ENCODE measurements around the gene NCBP3. TPM values are rescaled to one million over a fixed set of nuclear protein-coding genes. Genes with fewer than 3 reads are reported as not detected.

NCBP3 gene
- total and polyA plus RNA-seq, 2 of the 8 experiments (the other 6 are each of a cell fraction or from before 2014, with no cell fraction given): 19.6 to 46.1 TPM

DNA sequence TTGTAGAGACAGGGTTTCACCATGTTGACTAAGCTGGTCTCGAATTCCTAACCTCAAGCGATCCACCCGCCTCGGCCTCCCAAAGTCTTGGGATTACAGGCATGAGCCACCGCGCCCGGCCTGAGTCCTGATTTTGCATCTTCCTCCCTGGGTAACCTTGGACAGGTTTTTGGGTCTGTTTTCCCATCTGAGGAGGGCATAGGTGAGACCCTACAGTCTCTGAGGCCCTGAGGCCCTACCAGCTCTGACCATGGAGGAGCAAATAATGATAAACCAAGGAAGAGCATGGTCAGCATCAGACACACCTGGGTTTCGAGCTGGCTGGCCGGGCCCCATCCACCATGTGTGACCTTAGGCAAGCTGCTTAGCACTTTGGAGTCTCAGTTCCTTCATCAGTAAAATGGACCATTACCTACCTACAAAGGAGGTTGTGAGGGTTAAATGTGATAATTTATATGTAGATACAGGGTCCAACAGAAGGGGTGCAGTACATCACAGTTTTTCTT lies 1.2 kb upstream of the NCBP3 start:
- DNase-seq (ENCODE audit: low read depth in 1 of 2, low spot score in 2 of 2): no peak
- TF ChIP-seq EGR1 (IDR thresholded peaks at IDR 0.05; ENCODE audit: borderline replicate concordance, low read depth, low read length) (no peak), HDAC6 (IDR thresholded peaks at IDR 0.05; ENCODE audit: low read depth, low read length) (no peak), ZNF274 (IDR thresholded peaks at IDR 0.05; ENCODE audit: borderline replicate concordance, extremely low read depth, low read length) (no peak), TCF12 (IDR thresholded peaks at IDR 0.05; ENCODE audit: low read depth, low read length) (no peak), SAP30 (IDR thresholded peaks at IDR 0.05; ENCODE audit: insufficient read depth, insufficient replicate concordance, low read length) (no peak), POLR2AphosphoS5 (IDR thresholded peaks at IDR 0.05; ENCODE audit: low read depth, low read length) (no peak)
- POLR2A ChIA-PET (ENCODE audit: partially characterized antibody): interaction anchor here (3.0 kb wide), 1 partner anchor 10 kb away, joined by 16 read pairs; no protein-coding TSS in a partner anchor
- H2BK5ac ChIP-seq (ENCODE audit: low read depth, low read length): no peak overlapping the region
- peaks cover 0 to 8% (median 6%) of the 10 kb centered on the region in 4 experiments; a peak in 4 of 8 replicates for H3K36me3 ChIP-seq (ENCODE audit: control insufficient read depth in 2 of 4, insufficient read depth in 4 of 4, low read length in 3 of 4)
- H4K91ac ChIP-seq (replicated peaks; ENCODE audit: insufficient read length, low read length): no peak overlapping the region
- CTCF ChIA-PET (ENCODE audit: partially characterized antibody): interaction anchor here (0.7 to 6.0 kb wide), 11 partner anchors 9 to 194 kb away, joined by 3 to 75 read pairs (median 5); no protein-coding TSS in a partner anchor
- no peak overlapping the region for H3K4me3 ChIP-seq (ENCODE audit: extremely low read depth in 1 of 4, insufficient read depth in 2 of 4, low read depth in 3 of 4, low read length in 4 of 4)
- no peak overlapping the region for H3K27ac ChIP-seq (ENCODE audit: low read depth, low read length)
- 0 out of 2 replicates have a peak, but pooled peaks cover 3% of the 10 kb centered on the region for H3K23me2 ChIP-seq (ENCODE audit: low read depth, low read length)
- no peak overlapping the region for H3K9ac ChIP-seq (replicated peaks in 1 of 4; ENCODE audit: extremely low read depth in 1 of 4, low read depth in 3 of 4, low read length in 3 of 4)
- no peak overlapping the region; a peak in 1 of 4 replicates for H3K4me2 ChIP-seq (ENCODE audit: insufficient read depth in 1 of 2, low read depth in 2 of 2, low read length in 2 of 2)
- peaks cover 7 to 30% of the 10 kb centered on the region in 2 experiments; a peak in 3 of 4 replicates for H3K79me2 ChIP-seq (ENCODE audit: control insufficient read depth in 1 of 2, insufficient read depth in 2 of 2, low read length in 2 of 2)
- no peak overlapping the region for H4K5ac ChIP-seq (ENCODE audit: insufficient read length, low read depth, low read length)
- 0 out of 7 replicates have a peak, but pooled peaks cover 0 to 3% (median 0%) of the 10 kb centered on the region in 4 experiments for H3K4me1 ChIP-seq (replicated peaks in 1 of 4; ENCODE audit: control insufficient read depth in 3 of 4, insufficient read depth in 4 of 4, low read length in 3 of 4)
- H2AFZ ChIP-seq (ENCODE audit: low read length): no peak overlapping the region
- H2BK15ac ChIP-seq (ENCODE audit: low read length): no peak overlapping the region
- no peak for FAIRE-seq
- WGBS, 2 experiments (ENCODE audit: extremely low coverage in 1 of 2, insufficient coverage in 1 of 2, insufficient read length in 1 of 2, insufficient replicate concordance in 2 of 2, low coverage in 1 of 2, low lambda C conversion rate in 2 of 2, missing lambda C conversion rate in 1 of 2): 91% methylated on average over 5 of the region's 9 CpGs; no CpG with 5 or more reads in 1 of the 2 experiments
- no peak overlapping the region for H3K23ac ChIP-seq (ENCODE audit: insufficient read length)
- no peak overlapping the region for H2BK20ac ChIP-seq (ENCODE audit: low read length)
- H3K27me3 ChIP-seq (replicated peaks in 1 of 4; ENCODE audit: control insufficient read depth in 3 of 4, extremely low read depth in 1 of 4, insufficient read depth in 3 of 4, low read length in 3 of 4): no peaks in the 10 kb centered on the region
- peaks cover 4 to 5% of the 10 kb centered on the region in 2 experiments for H4K20me1 ChIP-seq (replicated peaks in 1 of 2; ENCODE audit: control insufficient read depth in 1 of 2, insufficient read depth in 2 of 2, low read length in 2 of 2)
- H2AK5ac ChIP-seq (ENCODE audit: low read depth, low read length): no peak overlapping the region
- no peak overlapping the region for H3K4ac ChIP-seq (replicated peaks; ENCODE audit: insufficient read length, low read depth, low read length)
- no peak overlapping the region for H3K14ac ChIP-seq (ENCODE audit: insufficient read length)
- H4K8ac ChIP-seq (ENCODE audit: extremely low read depth, insufficient read depth, low read length): no peak overlapping the region
- H3K18ac ChIP-seq (ENCODE audit: extremely low read depth, low read length): no peak overlapping the region
- H3K79me1 ChIP-seq (ENCODE audit: low read depth, low read length): peaks cover 2% of the 10 kb centered on the region; the same call in 1 of the 2 replicates
- no peaks in the 10 kb centered on the region; a peak in 1 of 4 replicates for H3K9me3 ChIP-seq (ENCODE audit: insufficient read depth in 2 of 2, low read depth in 1 of 2, low read length in 1 of 2)
- no peak overlapping the region for H2BK12ac ChIP-seq (ENCODE audit: low read depth, low read length)
- H2BK120ac ChIP-seq (replicated peaks; ENCODE audit: low read depth, low read length): no peak overlapping the region
- no peak overlapping the region for H3K56ac ChIP-seq (replicated peaks; ENCODE audit: insufficient read length, low read depth, low read length)
